ENCODE results near the gene CFAP157. TPM values are rescaled to one million over a fixed set of nuclear protein-coding genes. Genes with fewer than 3 reads are reported as not detected.

Gene CFAP157
- total and polyA plus RNA-seq, 7 donors: 0.12 TPM; not detected in 6

DNA sequence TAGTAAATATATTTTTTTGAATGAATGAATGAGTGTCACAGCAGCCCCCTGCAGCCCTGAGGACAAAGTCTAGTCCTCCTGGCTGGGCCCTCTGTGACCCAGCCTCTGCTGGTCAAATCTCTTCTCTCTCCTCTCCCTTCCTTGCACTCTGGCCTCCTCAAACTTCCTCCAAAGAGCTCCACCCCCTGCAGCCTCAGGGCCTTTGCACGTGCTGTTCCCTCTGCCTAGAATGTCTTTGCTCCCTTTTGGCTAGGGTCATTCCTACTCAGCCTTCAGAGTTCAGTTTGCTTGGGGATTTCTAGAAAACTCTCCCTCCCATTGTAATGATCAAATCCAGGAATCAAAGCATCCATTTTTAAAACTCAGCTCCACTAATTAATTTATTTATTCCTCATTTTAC, 58.6 kb downstream of the CFAP157 start:
- Histone ChIP-seq H3K4me3 (no peak overlapping the region), H3K27ac (peak overlapping the region in 2 of 4 donors; percentile 3 to 46), H3K9me3 (no peaks in the 10 kb centered on the region), H3K36me3 (no peaks in the 10 kb centered on the region), H3K4me1 (peaks cover 0 to 3% (median under 1%) of the 10 kb centered on the region in 4 donors), H3K27me3 (peaks cover 3 to 26% (median 4%) of the 10 kb centered on the region in 3 donors)
- TF ChIP-seq POLR2A (IDR thresholded peaks at IDR 0.05) (no peak), CTCF (IDR thresholded peaks at IDR 0.05) (no peak), EP300 (IDR thresholded peaks at IDR 0.05) (no peak), POLR2AphosphoS5 (IDR thresholded peaks at IDR 0.05) (no peak)
- DNase-seq: no peak
- 68 to 81% methylated on average over 1 of the region's 1 CpG for WGBS, 2 donors
- intact Hi-C loops (cut with DNase I): no loop called here

Other genes starting within 250 kb of the CFAP157 start
- gene STXBP1, start 94.7 kb upstream of the CFAP157 start, total RNA-seq: 10 to 100 TPM; 32.3 to 97.2 (median 41.0) TPM
- 1 to 10 TPM; 3.7 to 9.2 (median 9.0) TPM for gene STXBP1, start 94.7 kb upstream of the CFAP157 start, polyA plus RNA-seq
- 10 to 100 TPM in 3 of 4 donors, 1 to 10 TPM in 1; 8.9 to 25.8 (median 19.4) TPM for gene PTRH1, start 8.7 kb downstream of the CFAP157 start, total RNA-seq
- 10 to 100 TPM in 2 of 3 donors, 1 to 10 TPM in 1; 9.6 to 18.6 (median 10.4) TPM for gene PTRH1, start 8.7 kb downstream of the CFAP157 start, polyA plus RNA-seq
- not detected for gene TTC16, start 9.1 kb downstream of the CFAP157 start, total RNA-seq
- gene TTC16, start 9.1 kb downstream of the CFAP157 start, polyA plus RNA-seq: under 1 TPM in 1 of 3 donors, not detected in 2; 0.15 TPM
- gene TOR2A, start 28.3 kb downstream of the CFAP157 start, total RNA-seq: 10 to 100 TPM in 1 of 4 donors, 1 to 10 TPM in 3; 6.1 to 10.4 (median 7.9) TPM
- gene TOR2A, start 28.3 kb downstream of the CFAP157 start, polyA plus RNA-seq: 10 to 100 TPM; 12.6 to 26.4 (median 15.7) TPM
- gene SH2D3C, start 71.7 kb downstream of the CFAP157 start, total RNA-seq: 1 to 10 TPM; 3.1 to 7.2 (median 4.9) TPM
- 10 to 100 TPM in 1 of 3 donors, 1 to 10 TPM in 2; 1.4 to 11.3 (median 6.6) TPM for gene SH2D3C, start 71.7 kb downstream of the CFAP157 start, polyA plus RNA-seq
- gene CDK9, start 79.0 kb downstream of the CFAP157 start, total RNA-seq: 10 to 100 TPM; 44.9 to 77.2 (median 51.8) TPM
- gene CDK9, start 79.0 kb downstream of the CFAP157 start, polyA plus RNA-seq: 10 to 100 TPM; 28.9 to 47.2 (median 32.4) TPM
- gene FPGS, start 95.9 kb downstream of the CFAP157 start, total RNA-seq: 10 to 100 TPM; 32.1 to 47.9 (median 35.8) TPM
- 10 to 100 TPM in 2 of 3 donors, 1 to 10 TPM in 1; 9.2 to 51.3 (median 16.8) TPM for gene FPGS, start 95.9 kb downstream of the CFAP157 start, polyA plus RNA-seq
- gene ENG, start 147.7 kb downstream of the CFAP157 start, total RNA-seq: 10 to 100 TPM; 17.1 to 28.5 (median 20.6) TPM
- gene ENG, start 147.7 kb downstream of the CFAP157 start, polyA plus RNA-seq: 10 to 100 TPM in 2 of 3 donors, 1 to 10 TPM in 1; 5.4 to 50.4 (median 25.7) TPM
- gene AK1, start 170.7 kb downstream of the CFAP157 start, total RNA-seq: 10 to 100 TPM; 28.8 to 73.2 (median 48.7) TPM
- gene AK1, start 170.7 kb downstream of the CFAP157 start, polyA plus RNA-seq: 100 to 1,000 TPM in 1 of 3 donors, 10 to 100 TPM in 2; 85.9 to 254 (median 85.9) TPM
- 100 to 1,000 TPM; 107 to 125 (median 114) TPM for gene ST6GALNAC6, start 192.6 kb downstream of the CFAP157 start, total RNA-seq
- gene ST6GALNAC6, start 192.6 kb downstream of the CFAP157 start, polyA plus RNA-seq: 100 to 1,000 TPM in 1 of 3 donors, 10 to 100 TPM in 2; 35.6 to 112 (median 87.1) TPM
- gene ST6GALNAC4, start 210.1 kb downstream of the CFAP157 start, total RNA-seq: 10 to 100 TPM; 22.8 to 27.7 (median 25.5) TPM
- gene ST6GALNAC4, start 210.1 kb downstream of the CFAP157 start, polyA plus RNA-seq: 10 to 100 TPM; 25.2 to 51.1 (median 37.7) TPM
- gene PIP5KL1, start 223.8 kb downstream of the CFAP157 start, total RNA-seq: 1 to 10 TPM in 3 of 4 donors, under 1 TPM in 1; 0.16 to 4.2 (median 2.6) TPM
- gene PIP5KL1, start 223.8 kb downstream of the CFAP157 start, polyA plus RNA-seq: 1 to 10 TPM in 1 of 3 donors, under 1 TPM in 1, not detected in 1; 0.70 to 1.8 TPM
- gene DPM2, start 230.9 kb downstream of the CFAP157 start, total RNA-seq: 10 to 100 TPM in 2 of 4 donors, 1 to 10 TPM in 2; 6.0 to 11.9 (median 9.7) TPM
- 10 to 100 TPM; 17.3 to 41.9 (median 24.6) TPM for gene DPM2, start 230.9 kb downstream of the CFAP157 start, polyA plus RNA-seq